Calu3 (cell line): ENCODE results near the gene RNF115. TPM values are rescaled to one million over a fixed set of nuclear protein-coding genes. Genes with fewer than 3 reads are reported as not detected.

Experiments
- BruUV-seq: library from RNA; stranded (reverse); fragments of 400-500 nt; replicated peaks from 2 replicates; lab custom pipeline; 2021; lab: Mats Ljungman, UMichigan
- CTCF ChIA-PET: fragments of 300-600 bp; sonication (Branson Sonifier 250); formaldehyde crosslinking; loops from one replicate; lab custom pipeline; 2022; ENCODE audit warnings: antibody characterized with exemption; lab: Charles Lee
- DNase-seq: peaks from one replicate; pipeline ENCODE4 v3.0.0; 2022
- H3K27ac Mint-ChIP-seq: one replicate; pipeline ENCODE4 v1.8.0; 2022; ENCODE audit warnings: mixed read lengths; ENCODE audit not compliant: unreplicated experiment
- H3K27me3 Mint-ChIP-seq: one replicate; pipeline ENCODE4 v1.8.0; 2022; ENCODE audit warnings: mixed read lengths; ENCODE audit not compliant: unreplicated experiment
- H3K36me3 Mint-ChIP-seq: one replicate; pipeline ENCODE4 v1.8.0; 2022; ENCODE audit warnings: mild to moderate bottlenecking, moderate library complexity, mixed read lengths; ENCODE audit not compliant: insufficient read depth, unreplicated experiment
- H3K4me1 Mint-ChIP-seq: one replicate; pipeline ENCODE4 v1.8.0; 2022; ENCODE audit warnings: mild to moderate bottlenecking, low read depth, mixed read lengths; ENCODE audit not compliant: unreplicated experiment
- H3K4me3 Mint-ChIP-seq: one replicate; pipeline ENCODE4 v1.8.0; 2022; ENCODE audit warnings: mild to moderate bottlenecking, low read depth, moderate library complexity, mixed read lengths; ENCODE audit not compliant: unreplicated experiment
- H3K9me3 Mint-ChIP-seq: one replicate; pipeline ENCODE4 v1.8.0; 2022; ENCODE audit warnings: low read depth, mixed read lengths; ENCODE audit not compliant: unreplicated experiment
- CTCF ChIP-seq: fragments of 200-600 bp; IDR thresholded peaks from one replicate; pipeline ENCODE4 v1.8.0; 2022; ENCODE audit warnings: antibody characterized with exemption; ENCODE audit not compliant: unreplicated experiment
- intact Hi-C: fragments of 100-400 bp; cut with micrococcal nuclease; formaldehyde crosslinking; loops from one replicate; pipeline ENCODE4 v1.10.0; 2022; ENCODE audit not compliant: unreplicated experiment
- total RNA-seq: library from RNA; stranded (reverse); gene quantifications from 2 replicates; pipeline ENCODE4 v1.2.3, GENCODE V29; 2022

RNF115 gene
- total RNA-seq, 1 experiment from 2014 or later: 9.5 TPM

- CTCF ChIA-PET: interaction anchor here (1.4 kb wide), 1 partner anchor 11 kb away, joined by 3 read pairs; the partner anchor contains the start of gene PDZK1
- no peak for DNase-seq
- intact Hi-C loops: no loop called here
- BruUV-seq: no TSS peak
- no peak overlapping the region for H3K27ac Mint-ChIP-seq
- H3K9me3 Mint-ChIP-seq: no peaks in the 10 kb centered on the region
- H3K4me3 Mint-ChIP-seq: no peak overlapping the region
- TF ChIP-seq CTCF: no peak
- H3K36me3 Mint-ChIP-seq: peaks cover 9% of the 10 kb centered on the region
- peaks cover 20% of the 10 kb centered on the region for H3K27me3 Mint-ChIP-seq
- H3K4me1 Mint-ChIP-seq: peaks cover 9% of the 10 kb centered on the region
Measured at GRCh38 chr1:145717833-145718232, 106.1 kb downstream of the RNF115 start.

GRCh38 chr1:145716641-145717345 lies 107.1 kb downstream of the RNF115 start:
- no peak for TF ChIP-seq CTCF
- H3K4me3 Mint-ChIP-seq: no peak overlapping the region
- DNase-seq: no peak
- H3K9me3 Mint-ChIP-seq: no peaks in the 10 kb centered on the region
- CTCF ChIA-PET: interaction anchor here (0.5 to 0.6 kb wide), 2 partner anchors 11 to 24 kb away, joined by 5 to 9 read pairs; no protein-coding TSS in a partner anchor
- intact Hi-C loops: no loop called here
- peaks cover 9% of the 10 kb centered on the region for H3K36me3 Mint-ChIP-seq
- H3K27me3 Mint-ChIP-seq: peaks cover 9% of the 10 kb centered on the region
- H3K4me1 Mint-ChIP-seq: peaks cover 8% of the 10 kb centered on the region
- no peak overlapping the region for H3K27ac Mint-ChIP-seq
- BruUV-seq: no TSS peak

GRCh38 chr1:145714524-145715111 lies 109.3 kb downstream of the RNF115 start:
- no TSS peak for BruUV-seq
- TF ChIP-seq CTCF: no peak
- H3K4me1 Mint-ChIP-seq: peaks cover 13% of the 10 kb centered on the region
- CTCF ChIA-PET: interaction anchor here (0.7 kb wide), 1 partner anchor 45 kb away, joined by 3 read pairs; no protein-coding TSS in a partner anchor
- intact Hi-C loops: no loop called here
- H3K27ac Mint-ChIP-seq: no peak overlapping the region
- no peak overlapping the region for H3K4me3 Mint-ChIP-seq
- DNase-seq: no peak
- H3K36me3 Mint-ChIP-seq: no peaks in the 10 kb centered on the region
- H3K9me3 Mint-ChIP-seq: peaks cover 3% of the 10 kb centered on the region
- H3K27me3 Mint-ChIP-seq: no peaks in the 10 kb centered on the region

- H3K36me3 Mint-ChIP-seq: no peaks in the 10 kb centered on the region
- no peak for DNase-seq
- no peak for TF ChIP-seq CTCF
- intact Hi-C loops: no loop called here
- H3K27ac Mint-ChIP-seq: no peak overlapping the region
- peaks cover 37% of the 10 kb centered on the region for H3K4me1 Mint-ChIP-seq
- CTCF ChIA-PET: interaction anchor here (0.5 to 1.3 kb wide), 3 partner anchors 9 to 24 kb away, joined by 3 to 5 read pairs (median 5); no protein-coding TSS in a partner anchor
- H3K4me3 Mint-ChIP-seq: no peak overlapping the region
- peaks cover 3% of the 10 kb centered on the region for H3K9me3 Mint-ChIP-seq
- BruUV-seq: no TSS peak
- no peaks in the 10 kb centered on the region for H3K27me3 Mint-ChIP-seq
Measured at GRCh38 chr1:145711213-145711651, 112.7 kb downstream of the RNF115 start.
